Stimulated activated CD8-positive, alpha-beta memory T cell treated with anti-CD3 and anti-CD28 coated beads, Interleukin-15, amount 100 ng/mL, for 48 hours (primary cell): Measurements from ENCODE around the gene CNBD2.
A peak's percentile ranks its signal among the peaks of the same experiment; 100 is the strongest.
"Not testable (repeated sequence)": the region's sequence is repeated elsewhere in the genome, so short reads cannot be mapped to it uniquely, and the experiment has no call there.

ENCODE experiments used
- DNase-seq, 2 donors: peaks; one replicate each; pipeline ENCODE4 v3.0.0-alpha.2; 2020; ENCODE audit warnings: low read depth in 2 of 2

Gene CNBD2

DNA sequence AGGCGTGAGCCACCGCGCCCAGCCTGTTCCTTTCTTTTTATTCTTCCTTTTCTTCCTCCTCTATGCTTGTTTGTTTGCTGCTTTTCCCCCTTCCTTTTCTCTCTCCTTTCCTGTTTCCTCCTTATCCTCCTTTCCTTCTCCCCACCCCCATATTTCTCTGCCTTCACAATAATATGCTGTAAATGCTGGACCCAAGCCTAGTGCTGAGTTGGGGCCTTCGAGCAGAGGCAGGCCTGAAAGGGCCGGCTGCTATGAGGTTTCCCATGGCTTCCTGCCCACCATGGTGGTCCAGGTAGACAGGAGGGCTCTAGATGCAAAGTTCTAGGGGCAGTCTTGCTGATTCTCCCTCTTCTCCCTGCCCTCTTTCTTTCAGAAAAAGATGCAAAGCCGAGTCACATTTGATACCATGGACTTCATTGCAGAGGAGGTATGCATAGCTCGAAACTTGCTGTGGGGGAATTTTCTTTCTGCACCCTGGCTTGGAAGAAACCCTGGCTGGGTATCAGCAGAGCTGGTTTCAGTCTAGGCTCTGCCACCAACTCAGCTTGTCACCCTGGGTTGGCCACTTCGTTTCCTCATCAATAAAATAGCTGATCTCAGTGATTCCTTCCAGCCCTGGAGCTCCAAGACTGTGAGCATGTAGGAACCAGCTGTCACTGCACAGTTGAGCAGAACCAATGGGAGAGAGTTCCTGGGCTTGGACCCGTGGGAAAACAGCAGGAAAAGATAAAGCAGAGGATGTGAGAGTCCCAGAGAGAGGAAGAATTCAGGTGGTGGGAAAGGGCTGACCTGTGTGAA lies 7.4 kb downstream of the CNBD2 start:
- DNase-seq, result no peak

DNA sequence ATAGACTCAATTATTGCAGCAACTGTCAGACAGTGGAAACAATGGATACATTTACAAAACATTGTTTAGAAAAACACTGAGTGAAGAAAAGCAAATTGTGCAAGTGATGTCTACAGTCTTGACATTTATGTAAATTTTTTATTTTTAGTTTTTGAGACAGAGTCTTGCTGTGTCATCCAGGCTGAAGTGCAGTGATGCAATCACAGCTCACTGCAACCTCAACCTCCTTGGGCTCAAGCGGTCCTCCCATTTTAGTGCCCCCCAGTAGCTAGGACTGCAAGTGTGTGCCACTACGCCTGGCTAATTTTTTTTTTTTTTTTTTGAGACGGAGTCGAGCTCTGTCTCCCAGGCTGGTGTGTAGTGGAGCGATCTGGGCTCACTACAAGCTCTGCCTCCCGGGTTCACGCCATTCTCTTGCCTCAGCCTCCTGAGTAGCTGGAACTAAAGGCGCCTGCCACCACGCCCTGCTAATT lies 9.7 kb downstream of the CNBD2 start:
- DNase-seq, result no peak

DNA sequence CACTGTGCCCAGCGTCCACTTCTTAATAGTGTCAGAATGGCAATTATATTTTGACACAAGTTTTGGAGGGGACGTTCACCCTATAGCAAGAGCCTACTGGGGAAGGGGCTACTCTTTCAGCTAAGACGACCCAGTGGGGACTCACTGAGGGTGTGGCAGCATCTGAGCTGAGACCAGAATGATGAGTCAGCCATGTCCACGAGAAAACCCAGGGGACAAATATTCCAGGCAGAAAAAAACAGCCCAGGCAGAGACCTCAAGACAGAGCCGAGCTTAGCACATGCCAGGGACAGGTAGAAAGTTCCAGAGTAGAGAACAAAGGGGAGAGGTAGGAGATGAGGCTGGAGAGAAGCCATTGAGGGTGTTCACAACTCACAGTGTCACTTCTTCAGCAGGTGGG lies 11.2 kb downstream of the CNBD2 start:
- DNase-seq, result no peak

DNA sequence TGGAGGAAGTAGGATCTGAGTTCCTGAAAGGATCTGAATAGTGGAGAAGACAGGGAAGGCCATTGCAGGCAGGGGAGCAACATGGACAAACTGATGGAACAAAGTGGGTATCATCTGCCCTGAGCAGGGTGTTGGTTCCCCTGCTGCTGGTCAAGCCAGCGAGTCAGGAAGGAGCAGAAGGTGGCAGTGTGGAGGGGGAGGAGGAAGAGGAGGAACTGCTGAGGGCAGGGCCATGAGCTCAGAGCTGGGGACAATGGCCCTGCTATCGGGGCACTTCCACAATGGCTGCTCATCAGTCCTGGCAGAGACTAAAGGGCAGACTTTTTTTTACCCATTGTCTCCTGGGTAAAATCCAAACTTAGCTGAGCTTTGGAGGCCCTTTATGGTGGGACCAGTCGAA lies 13.6 kb downstream of the CNBD2 start:
- no peak for DNase-seq

DNA sequence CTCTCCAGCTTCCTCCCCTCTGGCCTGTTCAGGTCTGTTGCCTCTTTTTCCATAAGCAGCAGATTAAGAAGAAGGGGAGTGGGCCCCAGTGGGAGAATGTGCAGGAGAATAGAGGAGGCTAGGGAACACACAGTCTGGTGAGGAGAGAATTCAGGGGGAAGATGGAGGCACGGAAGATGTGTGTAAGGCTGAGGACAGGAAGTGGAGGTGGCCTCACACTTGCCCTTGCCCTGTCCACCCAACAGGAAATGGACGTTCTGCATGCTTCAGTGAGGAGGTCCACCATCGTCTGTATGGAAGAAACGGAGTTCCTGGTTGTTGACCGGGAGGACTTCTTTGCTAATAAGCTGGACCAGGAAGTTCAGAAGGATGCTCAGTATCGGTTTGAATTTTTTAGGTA lies 16.0 kb downstream of the CNBD2 start:
- DNase-seq, result no peak

DNA sequence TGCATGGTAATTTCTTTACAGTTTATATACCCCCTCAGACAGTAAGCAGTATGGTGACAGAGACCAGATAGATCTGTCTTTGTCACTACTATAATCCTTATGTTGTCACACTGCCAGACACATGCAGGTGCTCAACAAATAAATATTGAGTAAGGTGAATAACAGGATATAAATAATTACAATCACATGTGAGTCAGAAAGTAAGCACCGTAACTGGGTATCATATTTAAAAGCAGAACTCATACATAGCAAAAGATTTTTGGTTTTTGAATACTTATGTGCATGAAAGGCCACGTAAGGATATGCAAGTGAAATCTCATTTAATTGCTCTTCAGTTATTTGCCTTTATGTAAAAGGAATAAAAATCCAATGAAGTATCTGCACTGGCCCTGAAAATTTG lies 17.4 kb downstream of the CNBD2 start:
- no peak for DNase-seq

DNA sequence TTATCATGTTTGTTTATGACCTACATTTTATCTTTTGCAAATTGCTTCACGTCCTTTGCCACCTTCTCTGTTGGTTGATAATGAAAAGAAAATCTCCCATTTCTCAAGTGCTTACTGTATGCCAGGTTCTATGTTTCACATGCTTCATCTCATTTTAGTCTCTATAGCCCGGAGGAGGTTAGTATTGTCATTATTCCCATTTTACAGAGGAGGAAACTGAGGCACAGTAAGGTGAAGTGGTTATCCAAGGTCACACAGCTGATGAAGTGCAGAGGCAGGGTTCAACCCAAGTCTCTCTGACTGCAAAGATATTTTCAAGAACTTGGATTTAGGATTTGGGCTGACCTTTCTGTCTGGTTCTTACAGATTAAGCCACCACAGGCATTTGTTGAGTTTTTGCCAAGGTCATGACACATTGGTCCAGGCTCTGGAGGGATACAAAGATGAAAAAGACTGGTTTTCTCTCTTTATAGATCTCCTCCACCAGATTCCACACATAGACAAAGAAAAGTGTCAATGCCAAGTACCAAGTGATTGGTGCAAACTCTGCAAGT lies 20.6 kb downstream of the CNBD2 start:
- DNase-seq, result no peak

DNA sequence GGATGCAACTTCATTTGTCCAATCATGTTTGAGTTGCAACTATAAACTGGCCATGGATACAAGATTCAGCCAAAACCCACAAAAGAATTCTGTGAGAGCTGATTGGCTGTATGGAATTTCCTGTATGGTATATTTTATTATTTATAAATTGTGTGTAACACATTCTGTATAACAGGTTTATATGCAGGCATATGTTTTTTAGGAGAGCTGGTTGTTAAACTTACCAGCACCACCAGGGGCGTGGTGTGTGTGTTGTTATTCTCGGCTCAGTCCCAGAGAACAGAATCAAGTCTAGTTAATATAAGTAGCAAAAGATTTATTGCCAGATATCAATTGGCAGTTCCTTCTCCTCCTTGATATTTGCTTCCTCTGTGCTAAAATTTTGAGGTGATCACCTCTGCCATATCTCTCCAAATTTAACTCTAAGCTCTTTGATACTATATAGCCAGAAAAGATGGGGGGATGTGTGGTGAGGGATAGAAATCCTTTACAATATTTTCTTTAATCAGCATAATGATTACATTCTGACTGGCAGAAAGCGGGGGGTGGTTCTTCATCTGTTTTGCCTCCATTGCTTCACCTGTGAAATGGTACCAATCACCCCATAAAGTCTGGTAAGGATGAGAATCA lies 22.9 kb downstream of the CNBD2 start:
- no peak for DNase-seq

DNA sequence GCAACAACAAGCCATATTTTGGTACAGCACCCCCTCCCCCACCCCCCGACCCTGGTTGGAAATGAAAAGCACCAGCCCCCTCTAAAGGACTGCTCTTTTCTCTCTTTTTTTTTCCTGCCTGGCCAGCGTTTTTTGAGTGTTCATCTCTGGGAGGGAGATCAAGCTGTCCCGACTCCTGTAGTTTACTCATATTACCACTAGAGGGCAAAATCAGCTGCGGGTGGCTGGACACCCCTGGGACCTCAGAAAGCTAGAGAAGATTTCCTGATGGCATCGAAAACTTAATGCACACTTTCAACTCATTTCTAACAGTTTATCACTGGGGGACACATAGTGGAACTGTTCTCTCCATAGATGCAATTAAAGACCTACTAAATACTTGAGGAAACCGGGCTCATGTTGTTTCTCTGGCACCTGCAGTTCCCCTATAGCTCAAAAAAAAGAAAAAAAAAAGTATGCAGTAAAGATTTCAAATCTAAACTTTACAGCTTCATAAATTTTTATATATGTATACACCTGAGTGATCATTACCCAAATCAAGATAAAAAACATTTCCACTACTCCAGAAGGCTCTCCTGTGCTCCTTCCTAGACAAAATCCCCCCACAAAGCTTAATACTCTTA lies 24.4 kb downstream of the CNBD2 start:
- peak in 1 of 2 donors; percentile 12 for DNase-seq

DNA sequence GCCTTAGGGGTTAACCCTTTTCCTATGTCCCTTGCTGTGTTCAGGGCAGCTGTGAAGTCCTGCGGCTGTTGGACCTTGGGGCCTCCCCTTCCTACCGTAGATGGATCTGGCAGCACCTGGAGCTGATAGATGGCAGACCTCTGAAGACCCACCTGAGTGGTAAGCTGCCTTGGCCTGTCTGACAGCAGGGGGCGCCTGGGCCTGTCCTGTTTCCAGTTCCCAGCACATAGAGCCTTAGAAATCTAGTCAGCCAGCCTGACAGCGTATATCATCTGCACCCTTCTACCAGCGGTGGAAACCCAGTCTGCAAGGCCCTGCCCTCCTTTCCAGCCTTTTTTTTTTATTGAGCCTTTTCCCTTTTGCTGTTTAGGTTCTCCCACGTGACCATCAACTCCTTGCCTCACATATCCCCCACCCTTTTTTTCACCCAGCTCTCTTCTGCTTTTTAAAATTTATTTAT lies 26.6 kb downstream of the CNBD2 start:
- peak; percentile 58 to 59 for DNase-seq

DNA sequence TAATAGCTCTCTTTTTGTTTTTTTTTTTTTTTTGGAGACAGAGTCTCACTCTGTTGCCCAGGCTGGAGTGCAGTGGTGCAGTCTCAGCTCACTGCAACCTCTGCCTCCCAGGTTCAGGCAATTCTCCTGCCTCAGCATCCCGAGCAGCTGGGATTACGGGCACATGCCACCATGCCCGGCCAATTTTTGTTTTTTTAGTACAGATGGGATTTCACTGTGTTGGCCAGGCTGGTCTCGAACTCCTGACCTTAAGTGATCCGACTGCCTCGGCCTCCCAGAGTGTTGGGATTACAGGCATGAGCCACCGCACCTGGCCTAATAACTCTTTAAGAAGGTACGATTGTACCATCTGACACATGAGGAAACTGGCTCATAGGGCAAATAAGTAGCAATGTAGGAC lies 28.1 kb downstream of the CNBD2 start:
- DNase-seq, result not testable (repeated sequence)

DNA sequence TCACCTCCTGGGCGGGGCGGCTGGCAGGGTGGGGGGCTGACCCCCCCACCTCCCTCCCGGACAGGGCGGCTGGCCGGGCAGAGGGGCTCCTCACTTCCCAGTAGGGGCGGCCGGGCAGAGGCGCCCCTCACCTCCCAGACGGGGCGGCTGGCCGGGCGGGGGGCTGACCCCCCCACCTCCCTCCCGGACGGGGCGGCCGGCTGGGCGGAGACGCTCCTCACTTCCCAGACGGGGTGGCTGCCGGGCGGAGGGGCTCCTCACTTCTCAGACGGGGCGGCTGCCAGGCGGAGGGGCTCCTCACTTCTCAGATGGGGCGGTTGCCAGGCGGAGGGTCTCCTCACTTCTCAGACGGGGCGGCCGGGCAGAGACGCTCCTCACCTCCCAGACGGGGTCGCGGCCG lies 32.9 kb downstream of the CNBD2 start:
- DNase-seq, result not testable (repeated sequence)

DNA sequence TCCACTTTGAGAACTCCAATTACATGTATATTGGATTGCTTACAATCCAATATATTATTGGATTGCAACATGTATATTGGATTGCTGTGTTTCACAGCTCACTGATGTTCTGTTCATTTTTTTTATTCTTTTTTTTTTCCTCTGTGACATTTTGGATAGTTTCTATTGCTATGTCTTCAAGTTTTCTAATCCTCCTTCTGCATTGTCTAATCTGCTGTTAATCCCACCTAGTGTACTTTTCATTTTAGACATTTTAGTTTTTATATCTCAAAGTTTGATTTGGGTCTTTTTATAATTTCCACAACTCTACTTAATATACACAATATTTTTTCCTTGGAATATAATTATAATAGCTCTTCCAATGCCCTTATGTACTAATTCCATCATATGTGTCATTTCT lies 34.5 kb downstream of the CNBD2 start:
- DNase-seq, result no peak

DNA sequence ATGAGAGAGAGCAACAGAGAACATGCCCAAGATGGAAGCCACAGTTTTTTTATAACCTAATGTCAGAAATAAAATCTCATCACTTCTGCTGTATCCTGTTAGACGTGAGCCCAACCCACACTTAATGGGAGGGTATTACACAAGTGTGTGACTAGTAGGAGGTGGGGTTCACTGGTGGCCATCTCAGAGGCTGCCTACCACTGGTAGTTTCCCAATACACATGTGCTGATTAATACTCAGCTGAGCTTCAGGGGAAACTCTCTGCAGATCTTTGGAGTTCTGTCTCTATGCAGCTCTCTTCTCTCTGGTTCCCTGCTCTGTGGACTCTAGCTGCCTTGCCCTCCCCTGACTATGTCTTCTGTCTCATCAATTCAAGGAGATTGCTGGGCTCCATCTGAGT lies 35.7 kb downstream of the CNBD2 start:
- DNase-seq, result no peak

DNA sequence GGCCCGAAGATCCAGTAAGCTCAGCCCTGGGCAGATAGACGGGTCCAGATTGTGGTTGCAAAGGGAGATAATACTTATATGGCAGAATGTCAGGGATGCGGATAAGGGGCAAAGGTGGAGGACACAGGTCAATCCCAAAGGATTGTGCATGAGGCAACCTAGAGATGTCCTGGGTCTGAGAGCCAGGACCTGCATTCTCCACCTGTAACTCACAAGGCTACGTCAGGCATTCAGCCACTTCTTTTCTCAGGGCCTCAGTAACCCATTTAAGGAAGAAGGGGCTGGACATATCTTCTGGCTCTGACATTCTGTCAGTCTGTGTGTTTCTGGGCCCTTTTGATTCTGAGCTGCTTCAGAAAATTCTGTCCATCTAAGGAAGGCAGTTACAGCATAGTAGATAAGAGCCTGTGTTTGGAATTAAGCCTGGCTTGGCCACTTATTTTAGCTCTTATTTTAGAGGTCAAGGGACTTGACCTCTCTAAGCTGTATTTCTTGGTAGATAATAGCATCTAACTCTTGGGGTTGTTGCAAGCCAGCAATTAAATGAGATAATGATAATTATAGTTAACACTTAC lies 40.2 kb downstream of the CNBD2 start:
- DNase-seq, result no peak

DNA sequence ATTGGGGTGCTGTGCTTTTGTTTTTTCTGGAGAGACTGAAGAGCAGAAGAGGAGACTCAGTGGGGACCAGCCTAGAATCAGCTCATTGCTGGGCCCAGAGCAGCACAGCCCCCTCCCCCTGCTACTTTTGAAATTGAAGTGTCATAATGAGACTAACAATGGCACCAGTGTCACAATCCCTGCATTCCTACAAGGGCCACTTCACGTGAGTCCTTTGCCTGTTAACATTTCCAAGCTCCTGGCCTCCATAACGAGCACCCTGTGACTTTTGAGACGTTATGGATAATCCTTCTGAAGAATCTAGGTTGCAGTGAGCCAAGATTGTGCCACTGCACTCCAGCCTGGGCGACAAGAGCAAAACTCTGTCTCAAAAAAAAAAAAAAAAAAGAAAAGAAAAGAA lies 41.7 kb downstream of the CNBD2 start:
- DNase-seq, result no peak

DNA sequence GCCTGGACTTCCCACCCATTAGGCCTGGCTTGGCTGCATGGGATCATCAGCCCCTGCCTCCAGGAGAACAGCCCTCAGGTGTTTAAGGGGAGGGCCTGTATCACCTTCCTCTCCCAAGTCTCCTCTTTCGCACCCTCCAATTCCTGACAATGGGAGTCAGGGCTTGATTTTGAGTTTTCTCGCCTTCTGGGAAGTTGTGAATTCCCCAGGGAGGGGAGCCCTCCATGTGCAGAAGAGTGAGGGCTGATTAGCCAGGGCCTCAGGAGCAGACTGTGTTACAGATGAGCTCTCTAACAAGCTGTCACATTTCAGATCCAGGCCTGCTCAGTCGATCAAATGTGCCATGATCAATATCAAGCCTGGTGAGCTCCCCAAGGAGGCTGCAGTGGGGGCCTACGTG lies 42.4 kb downstream of the CNBD2 start:
- DNase-seq, result no peak

DNA sequence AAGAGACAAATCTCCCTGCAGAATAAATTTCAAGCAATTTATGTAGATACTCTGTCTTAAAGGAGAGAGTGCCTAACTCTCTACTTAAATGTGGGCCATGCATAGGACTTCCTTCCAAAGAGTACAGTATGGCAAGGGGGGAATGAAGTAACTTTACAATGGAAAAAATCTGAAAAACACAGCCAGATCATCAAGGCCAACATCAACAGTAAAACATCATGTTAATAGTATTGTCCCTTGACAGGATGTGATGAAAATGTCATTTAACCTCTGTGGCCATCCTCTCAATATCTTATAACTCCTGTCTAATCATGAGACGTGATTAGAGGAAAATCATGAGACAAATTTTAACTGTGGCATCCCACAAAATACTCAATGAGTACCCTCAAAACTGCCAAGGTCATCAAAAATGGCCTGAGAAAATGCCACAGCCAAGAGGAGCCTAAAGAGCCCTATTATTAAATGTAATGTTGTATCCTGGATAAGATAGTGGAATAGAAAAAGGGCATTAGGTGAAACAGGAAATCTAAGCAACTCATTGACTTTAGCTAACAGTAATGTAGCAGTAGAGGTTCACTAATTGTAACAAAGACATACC lies 47.5 kb downstream of the CNBD2 start:
- DNase-seq, result no peak

DNA sequence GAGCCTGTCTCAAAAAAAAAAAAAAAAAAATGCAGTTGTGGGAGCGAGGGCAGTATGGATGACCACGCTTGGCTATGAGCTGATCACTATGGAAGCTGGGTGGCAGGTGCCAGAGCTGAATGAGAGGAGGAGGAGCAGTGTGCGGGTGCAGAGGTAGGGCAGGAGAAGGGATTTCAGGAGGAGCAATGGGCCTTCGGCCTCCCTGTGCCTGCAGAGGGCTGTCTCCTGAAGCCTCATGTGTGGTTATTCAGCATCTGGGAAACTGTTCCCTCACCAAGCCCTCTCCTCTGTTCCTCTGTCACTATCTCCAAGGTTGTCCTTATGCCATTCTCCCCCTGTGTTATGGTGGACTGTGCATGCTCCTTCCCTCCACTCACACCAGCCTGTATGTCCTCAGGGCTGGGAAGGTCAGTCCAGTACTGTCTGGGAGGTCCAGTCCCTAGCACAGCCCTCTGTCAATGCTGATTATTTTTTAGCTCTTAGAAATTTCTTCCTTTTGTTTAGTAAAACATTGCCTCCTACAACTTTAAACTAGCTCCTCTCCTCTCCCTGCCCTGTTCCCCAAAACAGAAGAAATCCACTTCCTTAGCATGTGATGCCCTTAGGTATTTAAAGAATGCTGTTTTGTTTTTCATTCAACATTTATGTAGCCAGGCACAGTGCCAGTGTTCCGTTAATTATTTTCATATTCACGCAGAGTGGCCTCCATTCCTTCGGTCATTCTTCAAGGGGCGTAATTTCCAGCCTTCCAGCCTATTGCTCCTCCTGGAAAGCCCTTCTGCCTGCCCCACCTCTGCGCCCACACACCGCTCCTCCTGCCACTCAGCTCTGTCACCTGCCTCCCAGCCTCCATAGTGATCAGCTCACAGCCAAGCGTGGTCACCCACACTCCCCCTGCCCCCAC lies 48.9 kb downstream of the CNBD2 start:
- no peak for DNase-seq

DNA sequence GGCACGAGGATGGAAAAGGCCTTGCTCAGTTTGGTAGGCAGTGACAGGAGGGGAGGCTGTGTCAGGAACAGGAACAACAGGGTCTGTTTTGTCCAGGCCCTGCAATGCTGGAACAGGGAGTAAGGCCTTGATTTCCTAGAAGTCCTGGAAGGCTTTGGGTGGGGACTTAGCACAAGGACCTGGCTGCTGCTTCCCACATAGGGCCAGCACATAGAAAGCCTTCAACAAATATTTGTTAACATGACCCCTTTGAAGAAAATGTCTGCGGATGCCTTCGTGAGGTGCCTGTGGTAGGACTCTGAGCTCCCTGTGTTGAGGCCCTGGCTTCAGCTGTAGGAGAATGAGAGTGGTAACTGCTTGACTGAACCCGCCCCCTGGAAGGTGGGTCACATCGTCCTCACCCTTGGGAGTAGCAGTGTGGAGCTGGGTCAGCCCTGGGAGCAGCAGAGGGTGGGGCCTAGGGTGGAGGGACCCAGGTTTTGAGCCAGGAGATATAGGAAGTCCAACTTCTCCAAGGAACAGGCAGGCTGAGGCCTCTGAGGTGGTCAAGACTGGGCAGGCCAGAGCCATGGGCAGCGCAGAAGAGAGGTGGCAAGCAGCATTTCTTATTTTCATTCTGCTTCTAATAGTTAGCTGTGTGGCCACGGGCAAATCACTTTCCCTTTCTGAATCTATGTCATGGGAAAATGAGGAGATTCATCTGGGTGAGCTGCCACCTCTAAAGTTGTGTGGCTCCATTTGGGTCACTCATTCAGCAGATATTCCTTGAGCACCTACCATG lies 50.0 kb downstream of the CNBD2 start:
- DNase-seq, result no peak
